Cardiac fibroblast (primary cell): ENCODE data around the gene NEIL3.

Source experiments
- DNase-seq, 2 donors: peaks; one replicate each; pipeline versions ENCODE4 v3.0.0 to v3.0.0-alpha.2; 2010; ENCODE audit warnings: low read depth in 2 of 2
- H3K4me3 ChIP-seq, 2 donors: replicated peaks in 1 of 2; 1 replicate in 1 of 2; 2 replicates in 1 of 2; pipeline ENCODE4 v1.5.1; 2011; ENCODE audit warnings: low read depth in 2 of 2, low read length in 2 of 2, mild to moderate bottlenecking in 2 of 2, moderate library complexity in 1 of 2
- CTCF ChIP-seq: IDR thresholded peaks from one replicate; pipeline ENCODE4 v1.5.1; 2011; ENCODE audit warnings: low read depth, mild to moderate bottlenecking, low read length, inconsistent platforms

Gene NEIL3

GRCh38 chr4:177285953-177286352 is 23.7 kb upstream of the NEIL3 start:
- no peak for TF ChIP-seq CTCF
- no peak overlapping the region for H3K4me3 ChIP-seq
- DNase-seq = no peak

- no peak for TF ChIP-seq CTCF
- no peak overlapping the region for H3K4me3 ChIP-seq
- no peak for DNase-seq
These were observed 22.4 kb upstream of the NEIL3 start for GRCh38 chr4:177287255-177287654.

DNA sequence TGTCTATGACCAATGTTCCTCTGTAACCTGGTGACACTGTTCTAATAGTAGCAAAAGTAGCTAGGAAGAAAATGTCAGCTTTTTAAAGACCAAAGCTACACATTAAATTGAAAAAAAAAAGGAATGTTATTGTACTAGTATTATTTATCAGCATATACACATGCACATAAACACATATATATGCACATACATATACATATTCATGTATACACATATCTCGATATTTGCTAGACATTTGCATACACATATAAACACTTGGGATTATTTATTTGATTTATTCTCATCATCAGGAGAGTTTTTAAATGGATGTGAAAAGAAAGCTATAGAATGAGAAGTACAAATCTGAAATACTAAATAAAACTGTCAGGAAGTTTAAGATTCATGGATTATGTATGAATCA is 21.3 kb upstream of the NEIL3 start:
- H3K4me3 ChIP-seq = no peak overlapping the region
- no peak for DNase-seq
- TF ChIP-seq CTCF = no peak

GRCh38 chr4:177290780-177291179 is 18.9 kb upstream of the NEIL3 start:
- DNase-seq = no peak
- TF ChIP-seq CTCF = no peak
- H3K4me3 ChIP-seq = no peak overlapping the region

- DNase-seq = no peak
- TF ChIP-seq CTCF = no peak
- H3K4me3 ChIP-seq = no peak overlapping the region
These were observed 17.5 kb upstream of the NEIL3 start for GRCh38 chr4:177292171-177292570.

DNA sequence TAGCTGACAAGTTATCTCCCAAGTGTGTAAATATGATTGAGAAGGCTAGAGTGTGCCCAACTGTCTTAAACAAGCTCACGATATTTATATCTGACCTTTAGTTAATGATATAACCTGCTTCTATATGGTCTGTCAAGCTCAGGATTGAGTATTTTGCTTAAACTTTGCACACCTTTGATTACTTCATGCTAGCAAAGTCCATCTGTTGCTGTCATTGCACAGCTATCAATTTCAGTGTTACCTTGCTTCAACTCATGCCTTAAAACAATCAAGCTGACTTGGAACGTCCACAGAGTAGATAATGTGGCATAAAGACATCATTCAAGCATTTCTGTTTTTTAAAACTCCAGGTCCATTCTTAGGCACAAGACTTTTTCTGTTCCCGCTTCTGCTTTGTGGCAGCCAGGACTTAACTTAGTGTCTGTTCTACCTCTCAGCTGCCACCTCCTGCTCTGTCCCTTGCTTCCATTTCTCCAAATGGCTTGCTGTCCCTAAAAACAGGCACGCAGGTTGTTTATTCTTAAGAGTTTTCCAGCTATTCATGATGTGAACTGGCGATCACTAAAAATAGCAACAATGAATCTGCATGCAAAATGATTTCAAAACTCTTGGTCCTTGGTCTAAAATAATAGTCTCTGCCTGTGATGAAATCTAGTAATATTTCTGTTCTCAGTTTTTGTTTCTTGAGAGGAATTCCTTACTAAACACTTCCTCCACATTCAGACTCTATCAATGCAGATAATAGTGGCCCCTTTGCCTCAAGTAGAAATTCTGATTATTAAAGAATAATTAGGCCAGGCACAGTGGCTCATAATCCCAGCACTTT is 16.3 kb upstream of the NEIL3 start:
- DNase-seq = peak in 1 of 2 donors; percentile 36
- no peak for TF ChIP-seq CTCF
- H3K4me3 ChIP-seq = no peak overlapping the region
